HG03558 (cell line): ENCODE measurements around the gene RORC.

Experiments
- ATAC-seq: cut with Tn5 transposase; IDR thresholded peaks from one replicate; pipeline ENCODE4 v1.9.1; 2021; ENCODE audit warnings: moderate number of reproducible peaks; ENCODE audit not compliant: unreplicated experiment; ENCODE audit errors: extremely low read depth

RORC gene

GRCh38 chr1:151829352-151830046, 2.1 kb downstream of the RORC start:
- no peak for ATAC-seq

GRCh38 chr1:151828921-151829320, 2.7 kb downstream of the RORC start:
- no peak for ATAC-seq

- no peak for ATAC-seq
Measured at GRCh38 chr1:151827853-151828252, 3.7 kb downstream of the RORC start.

DNA sequence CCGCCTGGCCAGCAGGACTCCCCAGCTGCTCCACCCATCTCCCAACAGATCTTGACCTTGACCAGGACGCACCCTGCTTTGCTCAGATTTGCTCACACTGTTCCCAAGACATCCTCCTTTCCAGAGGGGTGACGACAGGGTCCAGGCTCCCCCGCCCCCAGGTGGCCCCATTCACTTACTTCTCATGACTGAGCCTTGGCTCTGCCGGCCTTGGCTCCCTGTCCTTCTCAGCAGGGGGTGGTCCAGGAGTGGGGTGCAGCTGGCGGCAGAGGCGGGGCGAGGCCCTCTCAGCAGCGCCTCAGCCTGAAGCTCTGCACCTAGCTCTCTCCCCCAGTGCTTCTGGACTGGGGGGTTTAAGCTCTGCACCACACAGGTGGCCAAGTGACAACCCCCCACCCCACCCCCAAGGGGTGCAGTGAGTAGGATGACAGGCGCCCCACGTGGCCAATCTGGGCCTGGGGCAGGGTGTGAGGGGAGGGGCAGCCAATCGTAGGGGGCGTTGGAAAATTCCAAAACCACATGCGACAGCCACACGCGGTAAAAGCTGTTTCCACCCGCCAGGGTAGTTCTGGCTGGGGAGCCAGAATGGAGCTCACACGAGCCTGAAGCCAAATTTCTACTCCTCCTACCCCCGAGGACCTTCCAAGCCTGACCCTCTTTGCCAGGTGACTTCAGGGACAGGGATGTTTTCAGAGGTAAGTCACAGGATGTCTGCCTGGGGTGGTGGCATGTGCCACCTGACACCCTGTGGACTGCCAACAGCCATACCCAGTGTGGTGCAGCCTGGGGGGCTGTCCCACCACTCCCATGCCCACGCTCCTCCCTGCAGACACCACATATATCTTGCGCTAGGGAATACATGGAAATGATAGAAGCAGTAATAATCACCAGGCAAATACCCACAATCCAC, 5.6 kb downstream of the RORC start:
- no peak for ATAC-seq

DNA sequence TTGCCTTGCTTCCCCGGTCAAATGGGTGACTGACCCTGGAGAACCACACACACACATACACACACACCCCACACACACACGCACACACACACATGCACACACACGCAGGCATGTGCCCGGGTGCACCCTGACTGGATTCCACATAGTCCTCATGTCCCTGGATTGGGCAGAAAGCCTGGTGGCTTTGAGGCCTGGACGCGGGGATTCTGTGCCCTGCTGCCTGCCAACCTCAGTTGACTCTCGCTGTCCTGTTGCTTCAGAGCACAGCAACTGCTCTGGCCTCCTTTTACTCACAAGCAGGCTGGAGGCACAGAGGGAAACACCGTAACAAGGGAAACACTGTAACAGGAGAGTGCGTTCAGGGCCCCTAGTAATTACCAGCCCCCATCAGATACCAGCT, 6.4 kb downstream of the RORC start:
- no peak for ATAC-seq

- ATAC-seq = no peak
Measured at GRCh38 chr1:151823175-151823574, 8.4 kb downstream of the RORC start.

GRCh38 chr1:151822404-151822803, 9.2 kb downstream of the RORC start:
- ATAC-seq = no peak

DNA sequence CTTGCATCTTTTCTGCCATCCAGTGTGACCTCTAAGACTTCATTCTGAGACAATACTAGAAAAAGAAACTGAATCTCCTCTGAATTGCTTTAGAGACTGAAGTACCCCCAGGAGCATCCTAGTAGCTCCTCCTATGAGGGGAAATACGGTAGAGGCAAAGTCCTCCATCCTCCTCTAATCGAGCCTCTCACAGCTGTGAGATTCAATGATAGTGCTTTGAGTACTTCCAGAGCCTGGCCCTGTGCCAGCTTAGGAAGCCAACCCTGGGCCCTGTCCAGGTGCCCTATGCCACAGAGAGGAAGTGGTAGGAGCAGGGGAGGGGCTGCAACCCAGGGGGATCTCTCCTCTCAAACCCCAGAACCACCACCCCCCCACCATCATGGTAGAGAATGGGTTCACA, 10.7 kb downstream of the RORC start:
- ATAC-seq = no peak

GRCh38 chr1:151819976-151820623, 11.5 kb downstream of the RORC start:
- no peak for ATAC-seq

GRCh38 chr1:151819227-151819835, 12.3 kb downstream of the RORC start:
- no peak for ATAC-seq

DNA sequence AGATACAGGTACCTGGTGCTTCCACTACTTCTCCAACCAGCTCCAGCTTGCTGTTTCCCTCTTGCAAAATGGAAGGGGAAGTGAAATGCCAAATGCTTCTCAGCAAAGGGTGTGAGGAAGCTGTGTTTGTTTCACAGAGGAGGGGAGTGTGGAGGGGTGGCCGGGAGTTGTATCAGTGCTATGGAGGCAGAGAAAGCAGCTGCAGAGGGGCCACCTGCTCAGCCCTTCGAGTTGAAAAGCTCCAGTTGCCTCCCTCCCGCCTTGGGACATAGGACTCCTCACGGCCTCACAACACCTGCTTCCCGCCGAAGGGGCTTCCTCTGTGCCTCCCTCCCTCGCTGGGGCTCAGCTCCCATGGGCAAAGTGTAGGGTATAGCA, 14.3 kb downstream of the RORC start:
- no peak for ATAC-seq

DNA sequence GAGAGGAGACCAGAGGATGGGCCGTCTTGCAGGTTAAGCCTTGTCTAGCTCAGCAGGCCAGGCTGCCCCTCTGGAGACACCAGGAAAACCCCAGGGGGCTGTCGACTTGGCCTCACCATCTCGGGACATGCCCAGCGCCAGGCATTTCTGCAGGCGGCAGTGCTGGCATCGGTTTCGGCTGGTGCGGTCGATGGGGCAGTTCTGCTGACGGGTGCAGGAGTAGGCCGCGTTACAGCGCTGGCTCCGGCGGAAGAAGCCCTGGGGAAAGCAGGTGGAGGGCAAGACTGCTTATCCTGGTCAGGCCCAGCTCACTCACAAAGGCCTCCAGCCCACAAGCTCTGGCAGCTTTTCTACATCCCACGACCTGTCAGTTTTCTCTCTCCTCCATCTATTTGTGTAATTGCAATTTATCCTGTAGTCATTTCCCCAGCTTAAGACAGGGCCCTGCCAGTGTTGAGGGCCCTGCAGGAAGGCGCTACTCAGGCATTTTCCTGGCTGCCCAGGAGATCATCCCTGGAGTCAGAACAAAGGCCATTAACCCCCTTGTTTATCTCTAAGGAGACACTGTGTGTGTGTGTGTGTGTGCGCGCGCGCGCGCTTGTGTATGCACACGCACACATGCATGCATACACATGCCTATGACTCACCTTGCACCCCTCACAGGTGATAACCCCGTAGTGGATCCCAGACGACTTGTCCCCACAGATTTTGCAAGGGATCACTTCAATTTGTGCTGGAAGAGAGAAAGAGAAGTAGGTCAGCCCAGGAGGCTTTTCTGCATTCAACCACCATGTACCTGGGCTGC, 14.9 kb downstream of the RORC start:
- ATAC-seq = no peak

DNA sequence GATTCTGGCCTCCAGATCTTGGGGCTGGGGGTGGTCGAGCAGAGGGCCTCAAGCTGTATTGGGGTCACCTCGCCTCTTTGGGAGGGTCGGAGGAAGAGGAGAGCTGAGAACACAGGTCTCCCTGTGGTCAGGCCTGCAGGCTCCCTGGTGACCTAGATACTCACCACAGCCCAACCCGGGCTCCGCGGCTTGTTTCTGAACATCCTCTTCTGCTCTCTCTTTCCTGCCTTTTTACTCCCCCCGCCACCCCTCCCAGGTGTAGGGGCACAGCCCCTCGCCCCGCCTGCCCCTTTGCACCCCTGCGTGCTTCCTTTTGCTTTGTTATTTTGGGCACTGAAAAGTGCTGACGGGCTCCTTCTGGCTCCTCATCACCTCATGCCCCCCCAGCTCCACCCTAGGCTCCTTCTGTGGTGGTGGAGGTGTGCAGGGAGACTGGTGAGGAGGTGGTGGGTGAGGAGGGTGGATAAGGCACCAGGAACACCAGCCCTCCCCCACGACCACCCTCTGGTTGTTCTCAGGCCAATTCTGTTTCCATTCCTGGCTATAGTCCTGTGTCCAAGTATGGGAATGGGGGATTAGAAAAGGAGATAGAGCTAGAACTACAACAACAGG, 15.8 kb downstream of the RORC start:
- no peak for ATAC-seq

GRCh38 chr1:151814971-151815545, 16.5 kb downstream of the RORC start:
- ATAC-seq = no peak

DNA sequence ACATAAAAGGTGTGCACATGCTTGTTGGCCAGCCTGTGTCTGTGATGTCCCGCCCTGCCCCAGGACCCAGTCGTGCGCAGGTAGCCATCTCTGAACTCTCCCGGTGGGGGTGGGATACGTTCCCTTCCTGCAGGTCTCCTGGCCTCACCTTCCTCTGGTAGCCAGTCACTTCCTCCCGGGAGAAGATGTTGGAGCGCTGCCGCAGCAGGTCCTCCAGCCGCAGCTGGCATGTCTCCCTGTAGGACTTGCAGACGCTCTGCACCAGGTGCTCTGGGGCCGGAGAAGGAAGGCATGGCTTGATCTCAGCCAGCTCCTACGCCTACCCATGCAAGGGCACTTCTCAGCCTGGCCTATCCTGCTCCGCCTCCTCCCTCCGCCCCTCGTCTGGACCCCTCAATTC, 17.2 kb downstream of the RORC start:
- no peak for ATAC-seq

DNA sequence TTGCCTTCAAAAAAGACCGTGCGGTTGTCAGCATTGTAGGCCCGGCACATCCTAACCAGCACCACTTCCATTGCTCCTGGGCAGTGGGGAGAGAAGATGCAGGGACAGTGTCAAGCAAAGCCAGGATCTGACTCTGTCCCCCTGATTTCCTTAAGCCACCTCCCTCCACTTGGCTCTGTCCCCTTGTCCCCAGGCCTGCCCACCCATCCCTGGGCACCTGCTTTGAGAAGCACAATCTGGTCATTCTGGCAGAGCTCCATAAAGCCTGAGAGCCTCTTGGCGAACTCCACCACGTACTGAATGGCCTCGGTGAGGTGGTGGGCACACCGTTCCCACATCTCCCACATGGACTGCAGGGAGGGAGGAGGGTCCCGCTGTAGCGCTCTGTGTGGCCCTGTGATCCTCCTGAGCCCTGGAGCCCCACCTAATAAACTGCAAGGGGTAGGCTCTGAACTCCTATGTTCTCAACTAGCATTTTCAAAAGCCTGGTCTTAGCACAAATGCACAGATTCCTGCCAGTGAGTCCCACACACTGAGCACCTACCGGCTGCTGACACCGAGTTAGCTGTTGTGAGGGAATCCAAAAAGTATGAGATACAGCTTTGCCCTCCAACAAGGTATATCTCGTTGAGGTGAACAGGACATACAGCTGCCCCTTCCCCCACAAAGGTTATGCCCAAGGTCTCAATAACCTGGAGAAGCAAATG, 18.2 kb downstream of the RORC start:
- no peak for ATAC-seq

- no peak for ATAC-seq
Measured at GRCh38 chr1:151811181-151811580, 20.4 kb downstream of the RORC start.

GRCh38 chr1:151809985-151810556, 21.5 kb downstream of the RORC start:
- ATAC-seq = no peak
